Caco-2 (cell line): ENCODE data around the gene GRID1. TPM values are rescaled to one million over a fixed set of nuclear protein-coding genes. Genes with fewer than 3 reads are reported as not detected.

ENCODE experiments used
- BruUV-seq: library from RNA; stranded (reverse); fragments of 400-500 nt; replicated peaks from 2 replicates; lab custom pipeline; 2021; lab: Mats Ljungman, UMichigan
- CTCF ChIA-PET: fragments of 300-600 bp; sonication (Branson Sonifier 250); formaldehyde crosslinking; loops from one replicate; lab custom pipeline; 2022; ENCODE audit warnings: antibody characterized with exemption; lab: Charles Lee
- POLR2A ChIA-PET: fragments of 300-600 bp; sonication (Branson Sonifier 250); formaldehyde crosslinking; loops from one replicate; lab custom pipeline; 2022; ENCODE audit warnings: antibody characterized with exemption; lab: Charles Lee
- DNase-seq, 2 experiments: peaks; one replicate each; pipeline versions ENCODE4 v3.0.0 to v3.0.0-alpha.2; 2020 to 2022
- H3K27me3 ChIP-seq: replicated peaks from 2 replicates; pipeline ENCODE4 v1.6.0; 2011; ENCODE audit warnings: low read length; ENCODE audit not compliant: control insufficient read depth, insufficient read depth
- H3K36me3 ChIP-seq: 2 replicates; pipeline ENCODE4 v1.5.1; 2011; ENCODE audit warnings: low read length; ENCODE audit not compliant: control insufficient read depth, insufficient read depth
- H3K4me1 ChIP-seq: fragments of 250-450 bp; sonication (Bioruptor Pico); 2 replicates; pipeline ENCODE4 v1.5.1; 2020; ENCODE audit warnings: mild to moderate bottlenecking
- H3K4me3 ChIP-seq: 2 replicates; pipeline ENCODE4 v1.5.1; 2011; ENCODE audit warnings: low read depth, mild to moderate bottlenecking, control low read depth, low read length
- H3K9me3 ChIP-seq: fragments of 250-450 bp; sonication (Bioruptor Pico); 2 replicates; pipeline ENCODE4 v1.5.1; 2020; ENCODE audit warnings: mild to moderate bottlenecking, moderate library complexity
- H3K27ac Mint-ChIP-seq: one replicate; pipeline ENCODE4 v1.8.0; 2022; ENCODE audit warnings: mixed read lengths; ENCODE audit not compliant: unreplicated experiment
- H3K27me3 Mint-ChIP-seq: one replicate; pipeline ENCODE4 v1.8.0; 2022; ENCODE audit warnings: mixed read lengths; ENCODE audit not compliant: insufficient read depth, unreplicated experiment
- H3K36me3 Mint-ChIP-seq: one replicate; pipeline ENCODE4 v1.8.0; 2022; ENCODE audit warnings: mild to moderate bottlenecking, mixed read lengths; ENCODE audit not compliant: insufficient read depth, unreplicated experiment
- H3K4me1 Mint-ChIP-seq: one replicate; pipeline ENCODE4 v1.8.0; 2022; ENCODE audit warnings: low read depth, mixed read lengths; ENCODE audit not compliant: unreplicated experiment
- H3K4me3 Mint-ChIP-seq: one replicate; pipeline ENCODE4 v1.8.0; 2022; ENCODE audit warnings: mild to moderate bottlenecking, moderate library complexity, mixed read lengths; ENCODE audit not compliant: unreplicated experiment
- H3K9me3 Mint-ChIP-seq: one replicate; pipeline ENCODE4 v1.8.0; 2022; ENCODE audit warnings: mixed read lengths; ENCODE audit not compliant: unreplicated experiment
- intact Hi-C: fragments of 100-400 bp; cut with micrococcal nuclease; formaldehyde crosslinking; loops from one replicate; pipeline ENCODE4 v1.10.0; 2022; ENCODE audit not compliant: unreplicated experiment
- total RNA-seq: library from RNA; stranded (reverse); gene quantifications from 2 replicates; pipeline ENCODE4 v1.2.3, GENCODE V29; 2022
- TF ChIP-seq, protein P1 (sequence below), 2 experiments: fragments of 200-600 bp in 1 of 2; IDR thresholded peaks; 1 replicate in 1 of 2; 2 replicates in 1 of 2; pipeline versions ENCODE4 v1.5.1 to v1.8.0; 2011 to 2022; ENCODE audit warnings: antibody characterized with exemption in 1 of 2, control low read depth in 1 of 2, inconsistent platforms in 1 of 2, low read depth in 1 of 2, low read length in 1 of 2, mild to moderate bottlenecking in 1 of 2, moderate library complexity in 1 of 2; ENCODE audit not compliant: insufficient read depth in 1 of 2, severe bottlenecking in 1 of 2, unreplicated experiment in 1 of 2

The GRID1 gene
- total RNA-seq, 1 experiment from 2014 or later = 8.0 TPM

DNA sequence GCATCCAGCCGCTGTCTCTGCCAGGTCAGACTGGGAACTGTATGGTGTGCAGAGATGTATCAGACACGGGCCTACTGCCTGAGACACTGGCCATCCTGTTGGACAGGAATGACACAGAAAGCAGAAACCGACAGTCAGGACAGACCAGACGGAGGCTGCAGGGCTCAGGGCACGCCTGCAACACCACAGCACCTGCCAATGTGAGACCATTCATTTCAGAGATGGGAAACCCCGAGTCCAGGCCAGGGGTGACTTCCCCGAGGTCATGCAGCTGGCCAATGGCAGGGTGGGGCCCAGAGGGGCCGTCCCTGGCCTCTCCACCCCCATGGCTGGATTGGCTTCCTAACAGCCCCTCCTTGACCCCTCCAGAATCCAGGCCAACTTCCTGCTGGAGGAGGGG lies 34.7 kb downstream of the GRID1 start:
- peak in 1 of 2 experiments; percentile 19 for DNase-seq
- H3K4me1 Mint-ChIP-seq = no peaks in the 10 kb centered on the region
- Histone ChIP-seq H3K9me3 (no peaks in the 10 kb centered on the region), H3K36me3 (no peaks in the 10 kb centered on the region), H3K4me1 (no peaks in the 10 kb centered on the region), H3K27me3 (no peaks in the 10 kb centered on the region), H3K4me3 (no peak overlapping the region)
- TF ChIP-seq, protein P1, sequence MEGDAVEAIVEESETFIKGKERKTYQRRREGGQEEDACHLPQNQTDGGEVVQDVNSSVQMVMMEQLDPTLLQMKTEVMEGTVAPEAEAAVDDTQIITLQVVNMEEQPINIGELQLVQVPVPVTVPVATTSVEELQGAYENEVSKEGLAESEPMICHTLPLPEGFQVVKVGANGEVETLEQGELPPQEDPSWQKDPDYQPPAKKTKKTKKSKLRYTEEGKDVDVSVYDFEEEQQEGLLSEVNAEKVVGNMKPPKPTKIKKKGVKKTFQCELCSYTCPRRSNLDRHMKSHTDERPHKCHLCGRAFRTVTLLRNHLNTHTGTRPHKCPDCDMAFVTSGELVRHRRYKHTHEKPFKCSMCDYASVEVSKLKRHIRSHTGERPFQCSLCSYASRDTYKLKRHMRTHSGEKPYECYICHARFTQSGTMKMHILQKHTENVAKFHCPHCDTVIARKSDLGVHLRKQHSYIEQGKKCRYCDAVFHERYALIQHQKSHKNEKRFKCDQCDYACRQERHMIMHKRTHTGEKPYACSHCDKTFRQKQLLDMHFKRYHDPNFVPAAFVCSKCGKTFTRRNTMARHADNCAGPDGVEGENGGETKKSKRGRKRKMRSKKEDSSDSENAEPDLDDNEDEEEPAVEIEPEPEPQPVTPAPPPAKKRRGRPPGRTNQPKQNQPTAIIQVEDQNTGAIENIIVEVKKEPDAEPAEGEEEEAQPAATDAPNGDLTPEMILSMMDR (IDR thresholded peaks at IDR 0.05; ENCODE audit: insufficient read depth in 1 of 2, low read depth in 1 of 2, low read length in 1 of 2, severe bottlenecking in 1 of 2, unreplicated experiment in 1 of 2) = no peak
- ChIA-PET CTCF (no interaction called here), POLR2A (no interaction called here)
- no peaks in the 10 kb centered on the region for H3K9me3 Mint-ChIP-seq
- no TSS peak for BruUV-seq
- H3K4me3 Mint-ChIP-seq = no peak overlapping the region
- H3K27ac Mint-ChIP-seq = no peak overlapping the region
- H3K27me3 Mint-ChIP-seq = peaks cover 7% of the 10 kb centered on the region
- intact Hi-C loops = loop anchor here (5.0 kb wide), 1 partner anchor 70 kb away; no protein-coding TSS in a partner anchor
- H3K36me3 Mint-ChIP-seq = no peaks in the 10 kb centered on the region

DNA sequence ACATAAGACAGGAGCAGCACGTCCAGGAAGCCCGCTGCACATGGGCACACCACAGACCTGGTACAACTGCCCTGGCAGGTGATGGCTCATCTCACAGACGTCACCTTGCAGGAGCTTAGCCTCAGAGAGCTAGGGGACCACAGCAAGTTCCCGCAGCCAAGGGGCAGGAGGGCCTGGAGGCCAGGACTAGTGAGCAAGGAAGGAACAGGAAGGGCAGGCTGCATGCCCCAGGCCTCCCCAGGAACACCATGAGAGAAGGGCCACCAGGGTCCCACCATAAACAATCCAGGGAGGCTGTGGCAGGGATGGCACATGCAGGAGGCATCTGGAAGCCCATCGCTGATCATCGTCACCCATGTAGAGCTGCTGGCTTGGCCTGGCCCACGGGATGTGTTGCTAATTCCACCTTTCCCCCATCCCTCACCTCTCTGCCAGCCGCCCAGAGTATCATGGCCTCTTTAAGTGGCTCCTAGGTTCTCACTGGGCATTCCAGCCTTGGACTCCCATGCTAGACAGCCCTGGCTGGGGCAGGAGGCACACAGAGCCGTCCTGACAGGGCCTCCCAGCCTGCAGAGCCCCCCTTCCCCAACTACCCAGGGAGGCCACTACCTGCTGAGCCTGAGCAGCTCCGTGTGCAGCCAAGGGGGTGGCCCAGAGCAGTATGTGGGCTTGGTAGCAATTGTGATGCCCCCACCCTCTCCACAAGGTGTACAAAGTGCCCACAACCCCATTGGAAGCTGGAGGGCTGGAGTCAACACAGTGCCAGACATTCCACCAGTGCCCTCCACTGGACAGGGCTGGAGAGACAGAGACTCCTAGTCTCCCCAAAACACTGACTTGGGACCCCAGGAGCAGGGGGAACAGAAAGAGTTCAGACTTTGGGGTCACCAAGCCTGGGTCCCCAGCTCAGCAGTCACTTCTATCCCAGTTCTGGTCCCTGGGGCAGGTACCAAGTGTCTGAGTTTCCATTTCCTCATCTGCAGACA lies 35.5 kb downstream of the GRID1 start:
- CTCF ChIA-PET = no interaction called here
- POLR2A ChIA-PET = no interaction called here
- H3K9me3 ChIP-seq = no peaks in the 10 kb centered on the region
- no peak overlapping the region for H3K4me3 ChIP-seq
- peak in 1 of 2 experiments; percentile 26 for DNase-seq
- TF ChIP-seq, protein P1 (IDR thresholded peaks at IDR 0.05; ENCODE audit: insufficient read depth in 1 of 2, low read depth in 1 of 2, low read length in 1 of 2, severe bottlenecking in 1 of 2, unreplicated experiment in 1 of 2) = no peak
- no peaks in the 10 kb centered on the region for H3K9me3 Mint-ChIP-seq
- intact Hi-C loops = loop anchor here (5.0 kb wide), 1 partner anchor 69 kb away; no protein-coding TSS in a partner anchor
- no peaks in the 10 kb centered on the region for H3K4me1 ChIP-seq
- H3K36me3 Mint-ChIP-seq = no peaks in the 10 kb centered on the region
- peaks cover 12% of the 10 kb centered on the region for H3K27me3 Mint-ChIP-seq
- no peak overlapping the region for H3K27ac Mint-ChIP-seq
- no peak overlapping the region for H3K4me3 Mint-ChIP-seq
- H3K36me3 ChIP-seq = no peaks in the 10 kb centered on the region
- no peaks in the 10 kb centered on the region for H3K27me3 ChIP-seq
- H3K4me1 Mint-ChIP-seq = no peaks in the 10 kb centered on the region
- no TSS peak for BruUV-seq

DNA sequence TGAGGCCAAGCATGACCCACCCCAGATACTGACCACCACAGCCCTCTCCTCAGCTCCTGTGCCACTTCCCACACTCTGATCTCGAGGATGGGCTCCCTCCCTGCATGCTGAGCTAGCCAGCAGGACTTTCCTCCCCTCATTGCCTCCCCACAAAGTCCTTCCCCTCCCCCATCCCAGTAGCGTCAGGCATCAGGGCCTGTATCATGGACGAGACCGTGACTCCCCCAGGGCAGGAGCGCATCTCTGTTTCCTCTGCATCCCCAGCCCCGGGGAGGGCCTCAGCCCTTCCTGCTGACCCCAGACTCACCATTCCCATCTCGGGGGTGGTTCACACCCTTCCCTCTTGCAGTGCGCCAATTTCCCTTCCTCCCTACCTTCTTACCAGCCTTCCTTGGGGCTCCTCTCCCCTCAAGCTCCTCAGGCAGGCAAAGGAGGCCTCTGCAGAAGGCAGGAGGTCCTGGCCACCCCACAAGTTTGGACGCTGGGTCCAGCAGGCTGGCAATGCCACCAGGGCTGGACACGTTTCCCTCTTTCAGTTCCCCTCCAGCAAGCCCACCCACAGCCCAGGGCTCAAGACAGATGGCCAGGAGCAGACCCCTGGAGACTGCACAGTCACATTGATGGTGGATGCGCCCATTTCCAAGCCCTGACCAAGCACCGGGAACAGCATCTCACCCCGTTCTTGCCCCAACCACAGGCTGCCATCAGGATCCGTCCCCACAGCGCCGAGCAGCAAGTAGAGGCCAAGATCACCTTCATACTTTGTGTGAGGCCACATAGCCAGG lies 36.5 kb downstream of the GRID1 start:
- H3K4me1 ChIP-seq = no peaks in the 10 kb centered on the region
- no peaks in the 10 kb centered on the region for H3K9me3 ChIP-seq
- no TSS peak for BruUV-seq
- no peak overlapping the region for H3K4me3 ChIP-seq
- intact Hi-C loops = loop anchor here (5.0 kb wide), 1 partner anchor 68 kb away; no protein-coding TSS in a partner anchor
- no peak overlapping the region for H3K27ac Mint-ChIP-seq
- no peak overlapping the region for H3K4me3 Mint-ChIP-seq
- H3K36me3 ChIP-seq = no peaks in the 10 kb centered on the region
- POLR2A ChIA-PET = no interaction called here
- H3K36me3 Mint-ChIP-seq = no peaks in the 10 kb centered on the region
- peak in 1 of 2 experiments; percentile 25 for DNase-seq
- H3K27me3 Mint-ChIP-seq = peaks cover 12% of the 10 kb centered on the region
- CTCF ChIA-PET = no interaction called here
- no peaks in the 10 kb centered on the region for H3K4me1 Mint-ChIP-seq
- no peaks in the 10 kb centered on the region for H3K9me3 Mint-ChIP-seq
- TF ChIP-seq, protein P1 (IDR thresholded peaks at IDR 0.05; ENCODE audit: insufficient read depth in 1 of 2, low read depth in 1 of 2, low read length in 1 of 2, severe bottlenecking in 1 of 2, unreplicated experiment in 1 of 2) = no peak
- H3K27me3 ChIP-seq = no peaks in the 10 kb centered on the region
